ENCODE measurements around the gene PRELID1.
"Not testable (repeated sequence)": the region's sequence is repeated elsewhere in the genome, so short reads cannot be mapped to it uniquely, and the experiment has no call there.

PRELID1 gene

DNA sequence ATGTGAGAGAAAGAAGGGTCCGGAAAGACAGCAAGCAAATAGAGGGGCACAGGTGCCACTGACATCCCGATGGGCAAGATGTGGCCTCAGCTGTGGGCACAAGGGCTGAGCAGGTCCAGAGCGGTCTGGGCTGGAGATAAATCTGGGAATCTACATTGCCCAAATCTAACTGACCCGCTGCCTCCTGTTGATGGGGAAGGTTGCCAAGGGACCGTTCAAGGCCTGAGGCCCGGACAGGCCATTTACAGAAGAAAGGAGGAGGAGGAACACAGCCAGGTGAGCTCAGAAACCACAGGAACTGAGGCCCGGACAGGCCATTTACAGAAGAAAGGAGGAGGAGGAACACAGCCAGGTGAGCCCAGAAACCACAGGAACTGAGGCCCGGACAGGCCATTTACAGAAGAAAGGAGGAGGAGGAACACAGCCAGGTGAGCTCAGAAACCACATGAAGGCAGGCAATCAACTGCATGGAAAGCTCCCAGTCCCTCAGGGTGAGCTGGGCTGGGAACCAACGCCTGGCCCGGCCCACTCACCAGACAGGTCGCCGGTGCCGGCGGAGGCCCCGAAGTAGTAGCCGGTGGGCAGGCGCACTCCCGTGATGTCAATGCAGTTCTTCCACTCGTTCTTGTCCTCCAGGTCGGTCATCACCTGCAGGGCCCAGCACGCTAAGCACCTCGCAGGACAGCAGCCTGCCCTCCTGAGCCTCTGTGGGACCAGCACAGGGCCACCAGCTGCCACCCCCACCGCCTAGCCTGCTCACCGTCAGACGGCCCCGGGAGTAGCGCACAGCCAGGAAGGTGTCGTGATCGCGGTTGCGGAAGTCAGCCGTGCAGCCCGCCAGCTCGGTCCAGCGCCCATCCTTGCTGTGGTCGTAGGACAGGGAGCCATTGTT lies 33.2 kb downstream of the PRELID1 start:
- DNase-seq: no peak

DNA sequence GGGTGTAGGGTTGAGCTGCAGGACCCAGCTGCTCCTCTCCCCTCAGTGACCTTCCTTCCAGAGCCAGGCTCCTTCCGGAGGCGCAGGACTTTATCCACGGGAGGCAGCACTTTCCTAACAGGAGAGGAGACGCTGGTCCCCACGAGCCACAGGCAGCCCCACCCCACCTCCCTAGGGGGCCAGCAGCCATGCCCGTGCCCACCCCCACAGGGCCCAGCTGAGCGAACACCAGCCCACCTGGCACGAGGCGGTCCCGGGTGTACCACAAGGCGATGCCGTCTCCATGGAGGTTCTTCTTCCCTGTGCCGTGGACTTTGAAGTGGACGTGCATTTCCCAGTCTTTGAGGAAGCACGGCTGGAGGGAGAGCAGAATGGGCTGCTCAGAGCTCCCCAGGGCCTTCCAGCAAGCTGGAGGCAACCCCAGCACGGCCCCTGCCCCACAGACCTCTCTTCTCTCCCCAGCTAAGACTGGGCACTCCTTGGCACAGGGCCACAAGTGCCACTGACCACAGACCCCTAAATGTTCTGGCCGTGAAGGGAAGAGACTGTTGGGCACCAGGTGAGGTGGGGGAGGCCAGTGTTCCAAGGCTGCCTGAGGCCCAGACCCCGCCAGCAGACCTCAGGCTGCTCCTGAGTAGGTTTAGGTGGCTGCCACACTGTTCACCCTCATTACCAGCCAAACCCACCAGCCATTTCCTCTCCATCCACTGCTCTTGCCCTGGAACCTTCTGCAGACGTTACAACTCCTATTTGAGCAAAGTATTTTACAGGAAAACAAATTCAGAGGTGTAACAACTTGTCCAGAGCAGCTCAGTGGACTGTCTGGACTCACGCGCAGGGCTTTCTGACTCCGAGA lies 34.9 kb downstream of the PRELID1 start:
- DNase-seq: no peak

DNA sequence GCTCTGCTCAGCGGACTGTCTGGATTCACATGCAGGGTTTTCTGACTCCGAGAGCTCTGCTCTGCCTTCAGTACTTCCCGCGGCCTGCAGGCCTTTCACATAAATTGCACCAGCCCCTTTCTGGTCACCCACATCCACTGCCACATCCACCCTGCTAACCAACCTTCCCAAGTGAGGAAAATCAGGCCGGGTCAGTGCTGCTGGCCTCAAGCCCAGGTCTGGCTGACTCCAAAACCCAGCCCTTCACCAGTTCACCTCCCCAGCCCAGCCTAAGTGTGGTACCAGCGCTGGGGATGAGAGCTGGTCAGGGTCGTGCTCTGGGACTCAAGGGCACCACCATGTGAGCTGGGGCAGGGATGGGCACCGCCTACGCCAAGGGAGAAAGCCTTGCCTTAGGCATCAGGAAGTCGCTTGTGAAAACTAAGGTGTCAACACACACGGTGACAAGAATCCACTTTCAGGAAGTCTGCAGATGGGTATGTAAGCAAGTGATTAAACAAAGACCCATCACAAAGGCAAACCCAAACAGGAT lies 35.6 kb downstream of the PRELID1 start:
- DNase-seq: no peak

DNA sequence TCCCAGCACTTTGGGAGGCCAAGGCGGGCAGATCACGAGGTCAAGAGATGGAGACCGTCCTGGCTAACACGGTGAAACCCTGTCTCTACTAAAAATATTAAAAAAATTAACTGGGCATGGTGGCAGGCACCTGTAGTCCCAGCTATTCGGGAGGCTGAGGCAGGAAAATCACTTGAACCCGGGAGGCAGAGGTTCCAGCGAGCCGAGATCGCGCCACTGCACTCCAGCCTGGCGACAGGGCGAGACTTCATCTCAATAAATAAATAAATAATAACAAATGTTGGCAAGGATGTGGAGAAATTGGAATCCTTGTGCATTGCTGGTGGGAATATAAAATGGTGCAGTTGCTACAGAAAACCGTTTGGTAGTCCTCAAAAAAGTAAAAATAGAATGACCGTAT lies 39.4 kb downstream of the PRELID1 start:
- DNase-seq: not testable (repeated sequence)

DNA sequence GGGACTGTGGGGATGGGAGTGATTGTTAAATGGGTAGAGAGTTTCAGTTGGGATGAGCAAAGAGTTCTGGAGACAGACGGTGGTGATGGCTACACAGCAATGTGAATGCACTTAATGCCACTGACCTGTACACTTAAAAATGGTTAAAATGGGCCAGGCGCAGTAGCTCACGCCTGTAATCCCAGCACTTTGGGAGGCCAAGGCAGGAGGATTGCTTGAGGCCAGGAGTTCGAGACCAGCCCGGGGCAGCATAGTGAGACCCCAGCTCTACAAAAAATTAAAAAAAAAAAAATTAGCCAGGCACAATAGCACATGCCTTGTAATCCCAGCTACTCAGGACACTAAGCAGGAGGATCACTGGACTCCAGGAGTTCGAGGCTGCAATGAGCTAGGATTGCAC lies 40.2 kb downstream of the PRELID1 start:
- no peak for DNase-seq

DNA sequence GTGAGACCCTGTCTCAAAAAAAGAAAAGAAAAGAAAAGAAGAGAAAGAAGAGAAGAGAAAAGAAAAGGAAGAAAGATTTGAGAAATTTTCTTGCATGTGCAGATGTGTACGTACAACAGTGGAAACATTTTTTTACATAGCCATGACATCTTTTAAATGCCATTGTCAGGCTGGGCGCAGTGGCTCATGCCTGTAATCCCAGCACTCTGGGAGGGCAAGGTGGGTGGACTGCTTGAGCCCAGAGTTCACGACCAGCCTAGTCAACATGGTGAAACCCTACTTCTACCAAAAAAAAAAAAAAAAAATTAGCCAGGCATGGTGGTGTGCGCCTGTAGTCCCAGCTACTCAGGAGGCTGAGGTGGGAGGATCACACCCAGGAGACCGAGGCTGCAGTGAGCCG lies 41.3 kb downstream of the PRELID1 start:
- DNase-seq: no peak

DNA sequence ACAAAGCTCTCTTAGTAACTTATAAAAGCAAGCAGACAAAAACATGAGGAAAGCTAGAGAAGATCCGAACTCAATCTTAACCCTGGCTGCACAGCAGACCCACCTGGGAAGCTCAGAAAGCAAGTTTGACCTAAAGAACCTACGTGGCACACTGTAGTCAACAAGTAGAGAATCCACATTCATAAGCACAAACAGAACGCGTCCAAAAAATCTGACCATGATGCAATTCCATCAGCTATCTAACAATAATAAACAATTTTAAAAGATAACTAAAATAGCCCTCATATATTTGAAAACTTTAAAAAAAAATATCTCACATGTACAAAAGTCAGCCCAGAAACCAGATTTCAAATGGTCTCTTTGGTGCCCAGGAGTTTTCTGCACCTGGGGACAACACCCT lies 43.2 kb downstream of the PRELID1 start:
- no peak for DNase-seq

DNA sequence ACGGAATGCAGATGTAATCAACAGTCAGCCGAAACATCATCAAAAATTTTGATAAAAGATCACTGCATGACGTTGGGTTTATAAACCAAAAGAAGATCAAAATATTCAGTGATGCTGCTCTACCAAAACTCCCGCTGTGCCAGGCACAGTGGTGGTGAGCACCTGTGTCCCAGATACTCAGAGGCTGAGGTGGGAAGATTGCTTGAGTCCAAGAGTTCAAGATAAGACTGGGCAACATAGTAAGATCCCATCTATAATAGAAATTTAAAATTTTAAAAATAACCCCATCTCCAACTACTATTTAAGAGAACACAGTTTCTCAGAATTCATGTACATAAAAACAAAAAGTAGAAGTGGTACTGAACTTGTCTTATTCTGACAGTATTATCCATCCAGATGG lies 44.1 kb downstream of the PRELID1 start:
- no peak for DNase-seq

DNA sequence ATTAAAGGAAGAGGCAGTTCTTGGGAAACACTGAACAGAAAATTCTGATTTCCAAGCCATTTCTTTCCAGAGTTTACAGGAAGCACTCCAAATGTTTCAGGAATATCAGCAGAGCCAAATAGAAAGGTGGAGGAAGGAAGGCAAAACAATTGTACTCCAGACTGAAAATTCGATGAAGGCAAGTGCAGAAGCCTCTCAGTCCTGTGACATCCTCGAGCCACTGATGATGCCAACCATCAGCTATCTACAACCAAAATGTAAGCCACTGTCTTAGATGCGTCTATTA lies 45.7 kb downstream of the PRELID1 start:
- no peak for DNase-seq

DNA sequence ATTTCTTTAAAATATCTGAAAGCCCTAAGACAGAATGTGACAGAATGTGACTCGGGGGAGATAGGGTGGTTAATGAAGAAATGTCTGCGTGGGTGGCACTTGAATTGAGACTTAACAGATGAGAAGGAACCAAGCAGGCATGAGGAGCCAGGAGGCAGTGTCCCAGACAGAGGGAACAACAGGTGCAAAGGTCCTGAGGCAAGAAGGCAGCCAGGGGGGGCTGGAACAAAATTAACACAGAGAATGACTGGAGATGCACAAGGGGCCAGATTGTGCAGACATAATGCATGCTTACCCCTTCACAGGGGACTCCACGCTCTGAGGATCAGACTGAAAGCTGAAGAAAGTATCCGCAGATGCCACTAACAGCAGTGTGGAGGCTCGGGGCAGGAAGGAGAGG lies 46.2 kb downstream of the PRELID1 start:
- DNase-seq: no peak

DNA sequence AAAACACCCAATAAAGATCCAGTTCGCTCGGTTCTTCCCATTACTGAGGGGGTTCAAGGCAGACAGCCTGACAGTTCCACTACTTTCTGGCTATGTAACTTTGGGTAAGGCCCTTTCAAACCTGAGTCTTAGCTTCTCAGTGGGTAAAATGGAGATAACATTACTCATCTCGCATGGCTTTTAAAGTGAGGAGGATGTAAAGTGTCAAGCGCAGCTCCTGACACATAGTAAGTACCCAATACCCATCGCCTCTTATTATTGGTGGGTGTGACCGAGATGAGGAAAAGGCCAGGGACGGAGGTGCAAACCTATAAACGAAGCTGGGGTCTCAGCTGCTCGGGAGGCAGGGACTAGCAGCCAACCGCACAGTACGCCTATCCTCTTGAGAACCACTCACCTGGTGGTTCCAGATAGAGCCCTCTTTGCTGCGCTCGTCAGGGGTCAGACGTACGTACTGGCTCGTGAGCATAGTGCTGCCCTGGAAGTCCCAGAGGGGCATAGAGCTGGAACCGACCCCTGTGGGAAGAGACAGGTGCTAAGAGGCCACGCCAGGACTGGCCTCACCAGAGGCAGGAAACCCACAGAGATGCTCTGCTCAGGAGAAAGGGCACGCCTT lies 47.3 kb downstream of the PRELID1 start:
- no peak for DNase-seq

DNA sequence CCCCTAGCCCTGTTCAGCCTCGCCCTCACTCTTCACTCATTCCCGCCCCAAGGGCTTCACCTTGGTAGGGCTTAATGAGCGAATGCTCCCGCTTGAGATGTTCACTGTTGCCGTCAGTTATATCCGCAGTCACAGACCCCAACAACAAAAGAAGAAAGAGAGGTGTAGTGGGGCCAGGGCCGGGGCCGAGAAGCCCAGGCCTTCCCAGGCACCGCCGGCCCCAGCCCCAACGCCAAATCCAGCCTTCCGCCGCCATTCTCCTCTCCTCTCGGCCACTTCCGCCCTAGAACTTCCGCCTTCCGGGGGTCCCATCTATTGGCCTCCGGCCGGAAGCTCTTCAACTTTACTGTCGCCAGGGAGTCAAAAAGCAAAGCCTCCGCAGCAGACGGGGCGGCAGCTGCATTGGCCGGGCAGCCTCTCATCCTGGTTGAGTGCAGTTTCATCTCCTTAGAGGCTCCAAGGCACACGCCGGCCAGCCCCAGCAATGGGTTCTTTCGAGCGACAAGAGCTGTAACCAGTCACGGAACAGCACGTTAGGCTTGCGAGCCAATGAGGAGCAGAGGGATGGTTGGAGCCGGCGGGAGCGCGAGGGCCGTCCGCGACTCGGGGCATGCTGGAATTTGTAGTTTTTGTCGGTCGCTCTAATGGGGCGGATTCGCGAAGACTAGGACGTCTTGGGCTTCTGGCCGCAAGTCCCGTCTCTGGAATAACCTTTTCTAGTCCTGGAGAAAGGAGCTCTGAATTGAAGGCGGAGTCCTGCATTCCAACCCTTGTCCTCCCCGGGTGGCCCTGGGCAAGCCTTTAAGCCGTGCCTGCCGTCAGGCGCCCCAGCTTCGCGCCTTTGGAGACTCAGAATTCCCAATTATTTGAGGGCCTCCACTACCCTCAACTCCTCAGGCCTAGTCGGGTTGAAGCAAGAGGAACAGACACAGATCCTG lies 48.1 kb downstream of the PRELID1 start, which contains the start of gene LMAN2:
Gene LMAN2, minus strand, starts transcription at position 277 of the 938 bp plus-strand sequence. Its CDS starts 21 bp downstream, at position 256.
- peak; percentile 98 for DNase-seq

DNA sequence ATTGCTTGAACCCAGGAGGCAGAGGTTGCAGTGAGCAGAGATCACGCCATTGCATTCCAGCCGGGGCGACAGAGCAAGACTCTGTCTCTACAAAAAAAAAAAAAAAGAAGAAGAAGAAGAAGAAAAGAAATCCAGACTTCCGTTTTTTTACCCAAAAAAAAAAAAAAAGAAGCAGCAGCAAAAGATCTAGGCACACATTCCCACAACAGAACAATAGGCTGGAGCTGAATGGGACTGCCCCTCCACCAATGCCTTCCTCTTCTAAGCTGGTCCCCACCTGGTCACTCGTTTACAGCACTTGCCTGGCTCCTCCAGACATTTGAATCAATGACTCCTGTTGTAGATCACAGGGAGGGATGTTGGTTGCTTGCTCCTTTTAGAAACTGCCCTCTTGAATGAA lies 49.5 kb downstream of the PRELID1 start:
- DNase-seq: no peak

DNA sequence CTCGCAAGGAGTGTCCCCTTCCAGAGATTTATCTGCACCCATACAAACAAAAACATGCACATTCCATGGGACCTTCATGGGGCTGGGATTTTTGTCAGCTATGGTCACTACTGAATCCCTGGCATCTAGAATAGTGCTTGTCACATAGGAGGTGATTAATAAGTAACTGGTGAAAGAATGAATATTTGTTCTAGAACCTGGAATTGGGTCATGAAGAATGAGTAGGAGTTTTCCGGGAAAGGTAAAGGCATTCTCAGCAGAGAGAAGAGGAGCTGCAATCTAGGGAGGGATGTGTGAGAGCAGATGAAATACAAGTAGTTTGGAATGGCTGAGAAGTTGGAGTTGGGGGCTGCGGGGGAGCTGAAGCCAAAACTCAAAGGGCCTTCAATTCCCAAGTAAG lies 50.7 kb downstream of the PRELID1 start:
- no peak for DNase-seq

DNA sequence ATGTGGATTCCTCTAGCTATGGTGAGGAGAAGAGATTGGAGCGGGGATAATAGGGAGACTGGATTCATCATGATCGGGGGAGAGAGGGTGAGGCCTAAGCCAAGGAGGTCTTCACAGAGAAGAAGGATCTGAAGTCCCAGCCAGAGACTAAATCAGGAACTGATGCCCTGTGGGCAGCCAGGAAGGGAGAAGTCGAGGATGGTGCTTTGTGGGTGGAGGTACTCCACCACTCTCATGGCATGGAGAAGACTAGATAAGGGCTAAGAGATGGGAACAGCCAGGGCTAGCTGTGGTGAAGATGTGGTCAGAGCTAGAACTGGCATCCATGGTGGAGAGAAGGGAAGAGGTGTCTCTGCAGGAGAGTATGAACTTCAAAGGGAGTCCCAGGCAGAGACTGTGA lies 51.1 kb downstream of the PRELID1 start:
- peak; percentile 42 for DNase-seq

DNA sequence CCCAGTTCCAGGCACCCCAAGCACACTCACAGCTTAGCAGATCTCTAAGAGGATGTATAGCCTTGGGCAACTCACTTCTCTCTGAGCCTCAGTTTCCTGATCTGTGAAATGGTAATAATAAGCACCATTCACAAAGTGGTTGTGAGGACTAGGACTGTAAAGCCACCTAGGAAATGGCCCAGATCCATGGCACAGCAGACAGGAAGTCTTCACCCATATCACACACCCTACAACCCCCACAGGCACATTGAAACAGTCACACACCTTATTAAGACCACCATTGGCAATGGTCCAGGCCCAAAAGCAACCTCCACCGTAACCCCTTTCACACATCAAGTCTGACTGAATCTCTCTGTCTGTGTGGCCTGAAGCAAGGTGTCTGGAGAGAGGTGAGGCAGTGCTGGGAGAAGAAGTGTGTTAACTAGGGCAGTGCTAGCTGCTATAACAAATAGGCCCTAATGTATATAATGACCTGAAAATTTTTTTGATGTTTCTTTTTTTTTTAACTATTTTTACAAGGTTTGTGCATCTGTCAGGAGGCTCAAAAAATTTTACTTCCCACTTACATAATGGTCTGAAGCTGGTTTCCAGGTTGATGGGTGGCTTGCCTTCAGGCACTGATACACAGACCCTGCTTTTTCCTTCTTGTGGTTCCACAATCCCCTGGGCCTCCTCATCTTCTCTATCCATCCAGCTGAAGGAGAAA lies 51.7 kb downstream of the PRELID1 start:
- no peak for DNase-seq

DNA sequence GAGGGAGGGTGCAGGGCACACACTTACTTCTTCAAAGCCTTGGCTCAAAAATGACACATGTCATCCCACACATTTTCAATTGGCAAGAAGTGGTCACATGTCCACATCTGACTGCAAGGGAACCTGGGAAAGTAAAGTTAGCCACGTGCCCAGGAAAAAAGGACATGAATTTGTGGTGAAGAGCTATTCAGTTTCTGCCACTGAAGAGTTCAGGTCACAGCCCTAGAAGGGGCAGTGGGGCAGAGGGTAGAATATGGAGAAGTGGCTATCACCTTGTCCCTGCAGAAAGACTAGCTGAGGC lies 52.2 kb downstream of the PRELID1 start:
- DNase-seq: peak; percentile 33

All from hematopoietic multipotent progenitor cell treated with erythropoietin and hydrocortisone succinate and interleukin-3 and kit ligand, for 6 days (in vitro differentiated cells).